ENCODE data around the gene TTLL1.
"Not testable (repeated sequence)": the region's sequence is repeated elsewhere in the genome, so short reads cannot be mapped to it uniquely, and the experiment has no call there.

TTLL1 gene

DNA sequence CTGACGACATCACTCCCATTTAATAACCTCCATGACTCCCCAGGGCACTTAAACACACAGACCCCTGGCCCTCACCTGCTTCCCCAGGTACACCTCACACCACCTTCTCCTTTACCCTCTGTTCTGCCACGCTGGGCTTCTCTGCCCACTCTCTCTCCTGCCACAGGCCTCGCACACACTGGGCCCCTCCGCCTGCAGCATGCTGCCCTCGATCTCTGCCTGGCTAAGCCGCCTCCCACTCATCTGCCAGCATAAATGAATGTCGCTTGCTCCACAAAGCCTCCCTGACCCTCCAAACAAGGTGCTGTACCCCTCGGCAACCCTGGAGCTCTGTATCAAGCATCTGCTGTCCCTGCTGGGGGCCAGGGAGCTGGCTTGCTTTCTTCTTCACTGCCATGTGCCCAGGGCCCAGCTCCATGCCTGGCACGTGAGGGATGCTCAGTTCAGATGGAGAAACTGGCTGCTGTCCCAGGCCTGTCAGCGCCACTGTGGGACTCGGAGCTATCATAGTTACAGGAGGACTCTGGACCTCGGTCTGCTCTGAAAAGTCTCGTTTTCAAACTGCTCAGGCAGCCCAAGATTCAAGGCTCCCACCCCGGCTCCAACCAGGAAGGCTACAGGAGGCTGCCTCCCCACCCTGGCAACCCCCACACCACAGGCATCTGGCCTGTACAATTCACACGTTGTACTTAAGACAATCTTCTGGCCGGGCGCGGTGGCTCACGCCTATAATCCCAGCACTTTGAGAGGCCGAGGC, 11.9 kb downstream of the TTLL1 start:
- in situ Hi-C loops (cut with MboI; ENCODE audit: low sequenced_read_pairs) = no loop called here

DNA sequence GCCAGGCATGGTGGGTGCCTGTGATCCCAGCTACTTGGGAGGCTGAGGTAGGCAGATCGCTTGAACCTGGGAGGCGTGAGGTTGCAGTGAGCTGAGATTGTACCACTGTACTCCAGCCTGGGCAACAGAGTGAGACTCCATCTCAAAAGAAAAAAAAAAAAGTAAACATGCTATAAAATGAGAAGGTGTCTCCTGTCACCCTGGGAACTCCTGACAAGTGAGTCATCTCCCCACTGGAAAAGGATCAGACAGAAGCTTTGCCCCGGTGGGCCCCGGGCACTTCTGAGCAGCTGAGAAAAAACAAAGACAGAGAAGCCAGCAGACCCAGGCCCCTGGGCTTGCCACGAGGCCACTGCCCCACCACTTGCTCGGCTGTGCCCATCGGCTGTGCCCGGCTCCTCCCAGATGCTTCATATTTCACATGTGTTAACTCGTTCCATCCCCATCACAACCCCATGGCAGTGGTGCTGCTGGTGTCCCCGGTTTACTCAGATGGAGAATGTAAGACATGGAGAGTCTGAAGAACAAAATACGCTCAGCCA, 22.3 kb downstream of the TTLL1 start:
- in situ Hi-C loops (cut with MboI; ENCODE audit: low sequenced_read_pairs) = no loop called here

DNA sequence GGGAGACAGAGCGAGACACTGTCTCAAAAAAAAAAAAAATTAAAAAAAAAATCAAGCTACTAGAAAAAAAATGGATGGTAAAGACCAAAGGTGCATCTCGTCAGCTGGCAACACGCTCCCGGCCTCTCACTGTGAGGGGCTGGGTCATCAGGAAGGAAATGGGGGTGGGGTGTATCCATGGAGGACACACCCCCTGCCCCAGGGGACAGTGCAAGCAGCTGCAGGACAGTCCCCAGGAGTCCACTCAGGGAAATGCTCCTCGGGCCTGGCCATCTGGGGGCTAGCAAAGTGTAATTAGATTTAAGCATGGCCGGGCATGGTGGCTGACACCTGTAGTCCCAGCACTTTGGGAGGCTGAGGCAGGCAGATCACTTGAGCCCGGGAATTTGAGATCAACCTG, 23.1 kb downstream of the TTLL1 start:
- in situ Hi-C loops (cut with MboI; ENCODE audit: low sequenced_read_pairs) = no loop called here

DNA sequence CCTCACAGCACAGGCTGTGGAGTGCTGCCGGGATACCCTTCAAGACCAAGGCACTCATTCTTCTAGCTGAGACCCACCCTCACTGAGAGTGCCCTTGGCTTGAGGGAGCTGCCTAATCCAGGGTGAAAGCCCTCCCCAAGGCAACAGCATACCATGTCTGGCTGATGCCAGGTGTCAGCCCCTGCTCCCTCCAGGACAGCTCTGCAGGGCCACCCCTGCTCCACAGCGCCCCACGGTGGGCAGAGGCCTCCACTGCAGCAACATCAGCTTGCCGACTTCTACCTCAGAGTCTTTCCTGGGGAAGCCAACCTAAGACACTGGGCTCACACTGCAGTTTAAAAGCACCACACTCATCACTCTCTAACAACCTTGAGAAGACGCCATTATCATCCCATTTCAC, 29.0 kb downstream of the TTLL1 start:
- in situ Hi-C loops (cut with MboI; ENCODE audit: low sequenced_read_pairs) = no loop called here

DNA sequence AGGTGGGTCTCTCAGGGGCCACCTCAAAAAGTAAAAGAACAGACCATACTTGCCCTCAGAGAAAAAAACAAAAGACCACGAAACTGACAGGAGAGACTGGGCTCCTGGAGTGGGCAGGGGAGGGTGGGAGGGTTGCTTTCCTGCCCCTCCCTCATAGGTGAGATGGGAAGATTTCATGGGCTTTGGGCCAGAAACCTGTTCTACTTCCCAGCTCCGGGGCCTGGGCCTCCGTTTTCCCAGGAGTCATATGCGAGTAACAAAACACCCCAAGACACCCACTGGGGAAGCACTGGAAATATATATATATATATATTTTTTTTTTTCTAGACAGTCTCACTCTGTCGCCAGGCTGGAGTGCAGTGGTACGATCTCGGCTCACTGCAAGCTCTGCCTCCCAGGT, 31.6 kb downstream of the TTLL1 start:
- in situ Hi-C loops (cut with MboI; ENCODE audit: low sequenced_read_pairs) = no loop called here

DNA sequence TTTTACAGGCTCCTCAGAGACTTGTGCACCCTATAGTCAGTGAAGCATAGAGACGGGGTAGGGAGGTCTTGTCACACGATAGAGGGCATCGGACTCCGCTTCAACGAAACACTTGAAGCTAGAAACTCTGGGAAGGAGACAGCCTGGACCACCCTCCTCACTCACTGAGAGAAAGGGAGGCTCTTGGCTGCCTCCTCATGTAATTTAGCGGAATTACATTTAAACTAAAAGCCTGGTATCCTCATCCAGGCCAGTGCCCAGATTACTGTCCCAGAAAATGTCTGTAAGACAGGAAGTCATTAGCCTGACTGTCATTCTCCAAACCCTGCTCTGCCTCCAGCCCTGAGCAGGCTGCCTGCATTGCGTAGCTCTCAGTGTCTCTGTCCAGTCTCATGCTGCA, 36.0 kb downstream of the TTLL1 start:
- in situ Hi-C loops (cut with MboI; ENCODE audit: low sequenced_read_pairs) = no loop called here

DNA sequence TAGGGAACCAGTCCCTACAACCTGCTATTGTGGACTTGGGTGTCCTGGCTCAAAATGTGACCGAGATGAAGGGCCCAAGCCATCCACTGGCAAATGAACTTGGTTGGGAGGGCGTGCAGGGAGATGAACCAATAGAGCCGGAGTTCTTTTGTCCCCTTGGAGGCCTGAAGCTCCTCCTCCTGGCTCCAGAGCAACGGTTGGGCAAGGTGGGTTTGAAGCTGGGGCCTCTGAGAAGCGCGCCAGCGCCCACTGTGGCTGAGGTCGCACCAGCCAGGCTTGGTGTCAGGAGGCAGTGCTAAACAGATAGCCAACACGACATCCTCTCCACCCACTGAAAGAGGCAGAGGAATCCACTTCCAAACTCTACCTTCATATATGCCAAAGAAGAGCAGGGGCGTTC, 38.2 kb downstream of the TTLL1 start:
- in situ Hi-C loops (cut with MboI; ENCODE audit: low sequenced_read_pairs) = no loop called here

DNA sequence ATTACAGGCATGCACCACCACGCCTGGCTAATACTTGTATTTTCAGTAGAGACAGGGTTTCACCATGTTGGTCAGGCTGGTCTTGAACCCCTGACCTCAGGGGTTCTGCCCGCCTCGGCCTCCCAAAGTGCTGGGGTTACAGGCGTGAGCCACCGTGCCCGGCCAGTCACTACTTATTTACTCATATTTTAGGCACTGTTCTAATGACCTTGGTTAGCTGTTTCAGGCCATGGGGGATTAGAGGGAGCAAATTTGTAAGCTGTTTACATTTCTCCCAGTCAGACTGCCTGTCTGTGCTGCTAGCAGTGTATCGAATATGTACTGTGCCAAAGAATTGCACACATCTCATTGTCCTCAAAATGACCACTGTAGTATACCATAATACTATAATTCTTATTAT, 41.6 kb downstream of the TTLL1 start:
- in situ Hi-C loops (cut with MboI; ENCODE audit: low sequenced_read_pairs) = no loop called here

DNA sequence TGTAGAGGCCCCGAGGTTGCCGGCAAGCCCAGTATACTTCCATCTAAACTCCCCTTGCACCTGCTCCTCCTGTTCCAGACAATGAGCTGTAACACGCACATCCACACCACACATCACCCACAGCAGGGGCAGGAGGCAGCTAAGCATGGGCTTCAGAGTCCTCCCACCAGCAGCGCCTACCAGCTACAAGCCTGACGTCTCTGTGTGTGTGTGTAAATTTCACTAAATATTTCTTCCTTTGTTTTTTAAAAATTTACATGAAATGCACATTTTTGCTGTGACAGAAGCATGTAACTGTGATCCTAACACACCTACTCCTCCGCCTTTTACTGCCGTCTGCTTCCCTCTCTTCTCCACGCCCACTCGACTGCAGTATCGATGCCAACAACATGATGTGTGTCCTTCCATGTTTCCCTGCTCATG, 44.9 kb downstream of the TTLL1 start:
- in situ Hi-C loops (cut with MboI; ENCODE audit: low sequenced_read_pairs) = no loop called here

DNA sequence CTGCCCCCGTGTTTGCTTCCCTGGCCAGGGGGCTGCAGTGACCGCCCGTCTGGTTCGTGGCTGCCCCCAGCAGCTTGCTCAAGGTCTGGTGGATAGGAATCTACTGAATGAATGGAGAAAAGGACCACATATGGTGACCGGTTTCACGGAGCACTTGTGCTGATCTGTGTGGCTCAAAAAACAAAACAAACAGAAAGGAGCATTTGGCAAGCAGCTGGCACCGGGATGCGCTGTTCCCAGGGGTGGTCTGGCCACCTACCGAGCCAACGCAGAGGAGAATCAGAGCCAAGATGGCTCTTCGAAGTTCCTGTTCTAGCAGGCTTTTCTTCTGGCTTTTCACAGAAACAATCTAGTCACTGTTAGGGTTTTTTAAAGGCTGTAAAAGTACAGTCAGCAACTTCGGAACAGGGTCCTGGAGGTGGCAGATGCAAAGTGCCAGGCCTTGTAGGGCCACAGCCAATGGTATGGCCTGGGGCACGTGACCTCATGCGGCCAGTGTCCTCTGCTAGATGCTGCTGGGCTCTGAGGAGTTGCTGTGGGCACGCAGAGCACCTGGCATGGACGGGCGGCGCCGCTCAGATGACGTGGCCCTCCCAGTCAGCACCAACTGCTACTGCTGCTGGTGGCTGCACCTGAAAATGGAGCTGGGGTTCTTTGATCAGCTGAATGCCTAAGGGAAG, 47.0 kb downstream of the TTLL1 start:
- in situ Hi-C loops (cut with MboI; ENCODE audit: low sequenced_read_pairs) = no loop called here

DNA sequence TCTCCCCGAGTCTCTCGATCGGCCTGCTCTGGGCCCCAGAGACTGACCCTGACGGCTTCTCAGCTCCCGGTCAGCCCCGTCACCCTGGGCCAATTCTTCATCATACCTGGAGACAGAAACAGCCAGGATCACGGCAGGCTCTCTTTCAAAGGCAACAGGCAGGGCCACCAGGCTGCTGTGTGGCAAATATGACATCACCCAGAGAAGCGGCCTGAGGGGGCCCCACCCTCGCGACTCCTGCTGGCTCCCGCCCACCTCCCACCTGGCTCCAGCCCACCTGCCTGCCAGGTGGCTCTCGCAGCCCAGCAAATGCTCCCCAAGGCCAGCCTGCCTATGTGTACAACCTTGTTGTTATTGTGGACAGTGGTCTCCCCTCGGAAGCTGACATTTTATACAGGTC, 49.4 kb downstream of the TTLL1 start:
- in situ Hi-C loops (cut with MboI; ENCODE audit: low sequenced_read_pairs) = no loop called here

DNA sequence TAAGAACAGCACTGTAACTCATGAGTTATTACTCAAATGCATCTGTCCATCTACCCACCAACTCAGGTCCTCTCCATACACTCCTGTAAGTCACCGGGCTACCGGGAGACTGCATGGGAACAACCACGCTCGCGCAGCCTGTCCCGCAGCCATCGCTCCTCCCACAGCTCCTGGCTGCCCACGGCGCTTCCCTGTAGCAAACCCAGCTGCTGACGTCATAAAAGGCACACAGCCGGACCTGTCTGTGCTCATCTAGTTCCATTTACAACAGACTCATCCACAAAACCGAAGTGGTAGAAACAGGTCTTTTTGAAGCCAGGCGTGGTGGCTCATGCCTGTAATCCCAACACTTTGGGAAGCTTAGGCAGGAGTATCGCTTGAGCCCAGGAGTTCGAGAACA, 50.9 kb downstream of the TTLL1 start:
- in situ Hi-C loops (cut with MboI; ENCODE audit: low sequenced_read_pairs) = no loop called here

DNA sequence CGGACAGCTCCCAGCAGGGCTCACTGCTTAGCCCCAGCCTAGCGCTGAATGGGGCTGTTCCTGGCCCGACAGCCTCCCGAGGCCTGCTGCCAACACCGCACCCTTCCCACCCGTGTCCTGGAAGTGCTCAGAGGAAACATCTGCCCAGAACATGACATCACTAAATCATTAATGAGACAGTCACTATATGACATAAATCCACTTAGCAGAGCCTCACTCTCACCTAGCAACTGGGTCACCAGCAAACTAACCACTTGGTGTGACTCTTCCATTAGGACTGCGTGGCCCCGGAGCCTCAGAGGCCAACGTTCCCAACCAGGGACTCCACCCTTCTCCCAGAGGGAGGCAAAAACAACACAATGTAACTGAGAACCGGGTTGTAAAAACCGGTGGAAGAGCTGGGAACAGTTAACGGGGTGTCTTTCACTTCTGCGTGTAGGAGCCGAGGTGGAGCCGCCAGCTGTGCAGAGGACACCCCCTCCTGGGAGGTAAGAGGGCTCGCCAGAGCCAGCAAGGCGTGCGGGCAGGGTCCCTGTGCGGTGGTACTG, 52.8 kb downstream of the TTLL1 start:
- in situ Hi-C loops (cut with MboI; ENCODE audit: low sequenced_read_pairs) = no loop called here

DNA sequence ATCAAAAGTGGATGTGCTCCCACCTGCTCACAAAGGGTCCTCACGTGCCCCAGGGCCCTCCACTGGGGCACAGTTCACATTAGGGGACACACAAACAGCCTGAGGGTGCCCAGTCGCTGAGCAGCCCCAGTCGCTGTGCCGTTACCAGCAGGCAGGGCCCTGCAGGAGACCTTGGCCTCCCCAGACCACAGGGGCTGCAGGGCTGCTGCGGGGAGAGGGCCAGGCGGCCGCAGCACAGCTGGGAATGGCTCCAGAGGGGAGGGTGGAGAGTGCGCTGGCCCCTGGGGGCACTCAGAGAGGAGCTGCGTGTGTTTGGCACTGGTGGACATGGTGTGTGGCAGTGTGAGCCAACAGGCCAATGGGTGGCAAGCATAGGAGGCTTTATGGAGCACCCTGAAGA, 53.9 kb downstream of the TTLL1 start:
- in situ Hi-C loops (cut with MboI; ENCODE audit: low sequenced_read_pairs) = no loop called here

DNA sequence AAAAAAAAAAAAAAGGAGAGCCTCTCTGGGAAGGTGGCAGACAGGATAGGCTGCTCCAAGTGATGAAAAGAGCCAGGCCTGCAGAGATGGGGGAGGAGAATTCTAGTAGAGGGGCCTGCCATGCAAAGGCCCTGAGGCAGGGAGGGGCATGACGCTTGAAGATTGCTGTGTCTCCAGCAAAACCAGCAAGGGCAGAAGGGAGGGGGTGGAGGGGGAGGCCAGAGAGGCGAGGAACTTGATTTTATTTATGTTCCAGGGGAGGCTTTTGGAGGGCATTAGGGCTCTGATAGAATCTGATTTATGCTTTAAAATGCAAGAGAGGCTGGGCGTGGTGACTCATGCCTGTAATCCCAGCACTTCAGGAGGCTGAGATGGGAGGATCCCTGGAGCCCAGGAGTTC, 57.6 kb downstream of the TTLL1 start:
- in situ Hi-C loops (cut with MboI; ENCODE audit: low sequenced_read_pairs) = no loop called here

DNA sequence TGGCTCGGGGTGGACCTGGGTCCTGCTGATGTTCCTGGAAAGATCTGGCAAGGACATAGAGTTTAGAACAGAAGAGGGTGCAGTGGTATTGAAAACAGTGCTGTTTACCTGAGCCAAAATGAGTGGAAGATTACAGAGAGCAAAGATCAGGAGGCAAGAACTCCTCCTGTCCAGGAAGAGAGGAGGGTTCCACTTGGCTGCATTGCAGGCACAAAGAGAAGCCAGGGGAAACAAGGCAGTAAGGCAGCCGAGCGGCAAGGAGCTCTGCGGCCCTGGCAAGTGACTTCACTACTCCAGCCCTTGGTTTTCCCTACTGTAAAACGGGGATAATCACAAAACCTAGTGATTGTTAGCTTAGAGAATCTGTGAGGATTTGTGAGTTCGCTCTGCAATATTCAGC, 70.6 kb downstream of the TTLL1 start:
- in situ Hi-C loops (cut with MboI; ENCODE audit: low sequenced_read_pairs) = no loop called here

DNA sequence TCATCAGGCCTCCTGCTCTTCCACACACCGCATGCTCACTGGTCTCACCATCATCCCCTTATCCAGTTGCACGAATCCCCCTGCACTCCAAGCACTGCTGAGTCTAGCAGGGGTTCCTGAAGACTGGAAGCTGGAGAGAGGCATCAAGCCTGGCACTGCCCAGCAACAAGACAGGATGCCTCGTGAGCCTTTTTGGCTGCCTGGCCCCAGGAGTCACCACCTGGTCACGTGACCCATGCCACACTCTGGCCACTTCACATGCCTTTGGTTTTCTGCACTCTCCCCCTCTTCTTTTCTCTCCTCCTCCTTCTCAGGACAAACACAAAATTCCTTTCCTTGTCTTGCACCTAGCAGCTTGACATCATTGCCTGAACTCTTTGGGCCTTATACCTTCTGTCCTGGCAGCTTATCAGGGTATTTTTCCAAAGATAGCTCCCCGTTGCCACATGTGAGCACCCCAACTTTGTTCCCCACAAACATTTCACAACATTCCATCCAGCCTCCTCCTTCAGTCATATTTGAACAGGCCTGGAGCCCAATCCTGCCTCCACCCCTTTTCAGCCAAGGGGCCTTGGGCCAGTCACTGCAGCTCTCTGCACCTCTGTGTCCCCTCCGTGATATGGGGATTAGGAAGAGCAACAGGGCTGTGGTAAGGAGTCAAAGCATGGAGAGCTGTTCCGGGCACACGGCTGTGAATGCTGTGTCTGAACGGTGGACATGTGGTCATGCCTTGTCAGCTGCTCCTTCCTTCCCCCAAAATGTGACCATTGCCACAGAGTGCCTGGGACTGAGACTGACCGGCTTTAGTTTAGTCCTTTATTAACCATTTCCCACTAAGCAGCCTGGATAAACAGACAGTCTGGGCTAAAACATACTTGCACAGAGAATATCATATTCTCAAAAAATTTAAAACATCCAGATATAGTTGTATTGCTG, 71.4 kb downstream of the TTLL1 start:
- in situ Hi-C loops (cut with MboI; ENCODE audit: low sequenced_read_pairs) = no loop called here

DNA sequence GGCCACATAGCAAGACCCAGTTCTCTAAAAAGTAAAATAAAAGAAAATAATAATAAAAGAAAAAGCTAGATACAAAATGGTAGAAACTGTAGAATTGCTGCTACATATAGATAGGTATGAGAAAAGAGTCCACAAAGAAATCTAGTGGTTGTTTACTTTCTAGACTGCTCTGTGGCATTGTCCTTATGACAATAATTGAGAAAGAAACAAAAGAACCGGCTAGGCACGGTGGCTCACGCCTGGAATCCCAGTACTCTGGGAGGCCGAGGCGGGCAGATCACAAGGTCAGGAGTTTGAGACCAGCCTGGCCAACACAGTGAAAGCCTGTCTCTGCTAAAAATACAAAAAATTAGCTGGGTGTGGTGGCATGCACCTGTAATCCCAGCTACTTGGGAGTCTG, 73.0 kb downstream of the TTLL1 start:
- in situ Hi-C loops (cut with MboI; ENCODE audit: low sequenced_read_pairs) = not testable (repeated sequence)

DNA sequence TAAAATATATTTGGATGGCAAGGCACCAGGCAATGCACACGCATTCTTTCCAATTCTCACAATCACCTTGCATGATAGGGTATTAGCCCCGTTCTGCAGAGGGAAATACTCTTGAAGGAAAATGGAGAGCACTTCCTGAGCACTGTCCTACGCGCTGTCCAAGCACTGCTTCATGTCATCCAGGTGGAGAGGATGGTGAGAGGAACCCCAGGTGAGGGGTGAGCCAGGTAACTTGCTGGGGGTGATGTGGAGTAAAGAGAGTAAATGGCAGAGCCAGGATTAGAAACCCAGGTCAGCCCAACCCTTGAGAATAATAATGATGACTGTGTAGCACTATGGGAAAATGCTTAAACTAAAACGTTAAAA, 73.5 kb downstream of the TTLL1 start:
- in situ Hi-C loops (cut with MboI; ENCODE audit: low sequenced_read_pairs) = no loop called here

DNA sequence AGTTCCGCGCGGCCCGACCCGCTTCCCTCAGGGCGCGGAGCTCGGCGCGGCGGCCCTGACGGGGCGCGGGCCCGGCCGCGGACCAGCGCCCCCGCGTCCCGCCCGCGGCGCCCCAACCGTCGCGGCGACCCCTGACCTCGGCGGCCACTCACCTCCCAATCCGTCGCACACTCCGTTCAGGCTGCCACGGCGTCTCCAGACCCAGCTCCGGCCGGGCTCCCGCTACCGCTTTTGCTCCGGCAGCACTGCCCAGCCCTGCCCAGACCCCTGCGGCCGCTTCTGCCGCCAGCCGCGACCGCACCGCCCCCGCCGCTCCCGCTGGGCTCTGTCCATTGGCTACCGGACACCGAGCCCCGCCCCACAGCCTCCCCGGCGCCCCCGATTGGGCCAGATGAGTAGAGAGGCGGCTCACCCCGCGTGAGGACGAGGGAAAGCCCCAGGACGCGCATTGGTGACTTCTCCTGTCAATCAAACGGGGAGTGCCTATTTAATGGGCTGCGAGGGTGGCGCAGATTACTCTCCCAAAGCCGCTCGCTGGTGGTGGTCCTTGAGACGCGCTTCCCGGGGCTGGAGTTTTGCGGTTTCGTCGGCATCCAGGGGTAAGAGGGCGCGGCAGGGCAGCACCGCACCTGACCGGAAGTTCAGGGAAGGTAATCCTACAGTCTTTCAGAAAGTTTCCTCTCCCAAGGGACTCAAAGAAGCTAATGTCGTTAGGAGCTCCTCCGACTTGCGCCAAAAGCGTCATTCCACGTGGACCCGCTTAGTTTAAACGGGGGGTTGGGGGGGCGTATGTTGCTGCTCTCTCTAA, 74.1 kb downstream of the TTLL1 start, which contains the start of gene PACSIN2:
PACSIN2 (minus strand) TSS at position 281 of the 808 bp plus-strand sequence. CDS start 103,069 bp downstream, outside the sequence.
- in situ Hi-C loops (cut with MboI; ENCODE audit: low sequenced_read_pairs) = no loop called here
